ENCODE data around the gene GUCD1. TPM values are rescaled to one million over a fixed set of nuclear protein-coding genes. Genes with fewer than 3 reads are reported as not detected.

The GUCD1 gene
- total RNA-seq, 1 experiment from 2014 or later: 48.7 TPM

GRCh38 chr22:24513378-24514240 is 41.3 kb downstream of the GUCD1 start:
- Histone ChIP-seq H3K4me3 (replicated peaks in 1 of 2; ENCODE audit: low read depth in 1 of 2, low read length in 2 of 2) (no peak overlapping the region), H3K79me2 (ENCODE audit: insufficient read depth, low read length) (no peaks in the 10 kb centered on the region), H3K9ac (ENCODE audit: low read length) (no peak overlapping the region), H3K27me3 (ENCODE audit: insufficient read depth, low read length) (peaks cover 5% of the 10 kb centered on the region; the same call in 1 of the 2 replicates), H3K9me2 (ENCODE audit: insufficient read depth) (no peaks in the 10 kb centered on the region), H2AFZ (ENCODE audit: low read depth, low read length, poor library complexity, severe bottlenecking) (no peak overlapping the region), H3K36me3 (ENCODE audit: control insufficient read depth in 1 of 2, insufficient read depth in 2 of 2, low read length in 2 of 2) (no peaks in the 10 kb centered on the region), H3K27ac (ENCODE audit: low read depth, low read length) (no peak overlapping the region), H4K20me1 (ENCODE audit: insufficient read depth) (no peaks in the 10 kb centered on the region), H3K4me2 (ENCODE audit: low read length) (no peak overlapping the region), H3K9me3 (ENCODE audit: control insufficient read depth in 1 of 2, insufficient read depth in 1 of 2, low read depth in 1 of 2, low read length in 2 of 2) (no peaks in the 10 kb centered on the region), H3K4me1 (ENCODE audit: control insufficient read depth in 1 of 2, insufficient read depth in 2 of 2, low read length in 2 of 2) (no peaks in the 10 kb centered on the region)
- POLR2A ChIA-PET: no interaction called here
- RAD21 ChIA-PET (ENCODE audit: low non-redundant PET in 1 of 2, low total read pairs in 2 of 2, uncharacterized antibody in 2 of 2, unreplicated experiment in 2 of 2): no interaction called here
- ATAC-seq: no peak
- no TSS peak for BruUV-seq (replicated peaks)
- TF ChIP-seq POLR2A (IDR thresholded peaks at IDR 0.05; ENCODE audit: borderline replicate concordance, extremely low read depth, insufficient read depth, insufficient read length): no peak
- TF ChIP-seq POLR2AphosphoS5 (IDR thresholded peaks at IDR 0.05; ENCODE audit: low read depth, low read length): no peak
- no peak for TF ChIP-seq MAX (IDR thresholded peaks at IDR 0.05)
- no peak for TF ChIP-seq JUND (IDR thresholded peaks at IDR 0.05)
- TF ChIP-seq SP1 (IDR thresholded peaks at IDR 0.05; ENCODE audit: low read depth): no peak
- TF ChIP-seq SIN3A (IDR thresholded peaks at IDR 0.05; ENCODE audit: low read depth): no peak
- no peak for TF ChIP-seq CTCF (IDR thresholded peaks at IDR 0.05 in 2 of 3, conservative IDR thresholded peaks at IDR 0.05 in 1 of 3; ENCODE audit: borderline replicate concordance in 1 of 3, insufficient read depth in 1 of 3, low read depth in 2 of 3, low read length in 2 of 3)
- intact Hi-C loops (cut with micrococcal nuclease): no loop called here
- no peak for DNase-seq (ENCODE audit: low read depth, low spot score)
- CTCF ChIA-PET: no interaction called here
